ENCODE data around the gene WWOX.

DNA sequence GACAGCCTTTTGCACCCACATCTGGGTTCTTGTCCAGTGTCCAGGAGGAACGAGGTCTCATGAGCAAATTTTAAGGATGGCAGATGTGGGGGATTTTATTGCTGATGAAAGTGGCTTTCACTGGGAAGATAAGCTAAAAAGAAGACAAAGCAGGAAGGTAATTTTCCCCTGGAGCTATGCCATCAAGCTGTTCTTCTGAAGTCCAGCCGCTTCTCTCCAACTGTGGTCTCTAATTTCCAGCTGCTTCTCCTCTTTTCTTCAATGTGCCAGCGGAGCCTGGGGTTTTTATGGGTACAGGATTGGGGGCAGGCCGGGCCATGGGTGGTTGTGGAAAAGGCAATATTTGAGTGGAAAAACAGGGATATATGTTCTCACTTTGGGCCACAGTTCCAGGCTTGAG is 430.8 kb downstream of the WWOX start:
- TF ChIP-seq, protein P1, sequence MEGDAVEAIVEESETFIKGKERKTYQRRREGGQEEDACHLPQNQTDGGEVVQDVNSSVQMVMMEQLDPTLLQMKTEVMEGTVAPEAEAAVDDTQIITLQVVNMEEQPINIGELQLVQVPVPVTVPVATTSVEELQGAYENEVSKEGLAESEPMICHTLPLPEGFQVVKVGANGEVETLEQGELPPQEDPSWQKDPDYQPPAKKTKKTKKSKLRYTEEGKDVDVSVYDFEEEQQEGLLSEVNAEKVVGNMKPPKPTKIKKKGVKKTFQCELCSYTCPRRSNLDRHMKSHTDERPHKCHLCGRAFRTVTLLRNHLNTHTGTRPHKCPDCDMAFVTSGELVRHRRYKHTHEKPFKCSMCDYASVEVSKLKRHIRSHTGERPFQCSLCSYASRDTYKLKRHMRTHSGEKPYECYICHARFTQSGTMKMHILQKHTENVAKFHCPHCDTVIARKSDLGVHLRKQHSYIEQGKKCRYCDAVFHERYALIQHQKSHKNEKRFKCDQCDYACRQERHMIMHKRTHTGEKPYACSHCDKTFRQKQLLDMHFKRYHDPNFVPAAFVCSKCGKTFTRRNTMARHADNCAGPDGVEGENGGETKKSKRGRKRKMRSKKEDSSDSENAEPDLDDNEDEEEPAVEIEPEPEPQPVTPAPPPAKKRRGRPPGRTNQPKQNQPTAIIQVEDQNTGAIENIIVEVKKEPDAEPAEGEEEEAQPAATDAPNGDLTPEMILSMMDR (IDR thresholded peaks at IDR 0.05) = no peak
- TF ChIP-seq POLR2A (IDR thresholded peaks at IDR 0.05) (no peak), POLR2AphosphoS5 (IDR thresholded peaks at IDR 0.05) (no peak)

Measured in gastroesophageal sphincter (tissue), 3 donors.